ENCODE measurements around the gene FAAP20.

GRCh38 chr1:2239384-2239985, 44.9 kb upstream of the FAAP20 start:
- no peak for TF ChIP-seq EZH2phosphoT487 (IDR thresholded peaks at IDR 0.05; ENCODE audit: insufficient read depth, low read depth)
- no peak for TF ChIP-seq EZH2 (IDR thresholded peaks at IDR 0.05; ENCODE audit: insufficient read depth, poor library complexity, severe bottlenecking)
